IMR-90 (cell line): ENCODE results near the gene AVP. TPM values are rescaled to one million over a fixed set of nuclear protein-coding genes. Genes with fewer than 3 reads are reported as not detected.

Source experiments
- ATAC-seq: fragments of 200-7000 bp; cut with Tn5 transposase; 2 replicates; pipeline ENCODE4 v1.9.1; 2020; ENCODE audit warnings: low read depth, mild to moderate bottlenecking, moderate library complexity
- BruUV-seq: library from RNA; stranded (reverse); fragments of 400-500 nt; replicated peaks from 2 replicates; lab custom pipeline; 2021; lab: Mats Ljungman, UMichigan
- CTCF ChIA-PET: fragments of 300-600 bp; formaldehyde crosslinking; extraction: SDS; loops from one replicate; lab custom pipeline; 2021; ENCODE audit warnings: antibody characterized with exemption; lab: Yijun Ruan, JAX
- POLR2A ChIA-PET: fragments of 300-600 bp; sonication (Branson Sonifier 250); formaldehyde crosslinking; loops from one replicate; lab custom pipeline; 2022; ENCODE audit warnings: antibody characterized with exemption; ENCODE audit not compliant: unreplicated experiment; lab: Charles Lee
- DNase-seq: peaks from one replicate; pipeline ENCODE4 v3.0.0; 2013
- H2AFZ ChIP-seq: replicated peaks from 2 replicates; pipeline ENCODE3; 2013; ENCODE audit warnings: low read length, mild to moderate bottlenecking; ENCODE audit not compliant: poor library complexity
- H2AK5ac ChIP-seq: 2 replicates; pipeline ENCODE4 v1.6.1; 2013; ENCODE audit warnings: low read depth, low read length, inconsistent platforms
- H2AK9ac ChIP-seq: replicated peaks from 2 replicates; pipeline ENCODE3; 2013; ENCODE audit warnings: mild to moderate bottlenecking, low read depth, low read length, moderate library complexity; ENCODE audit not compliant: poor library complexity
- H2BK120ac ChIP-seq: 2 replicates; pipeline ENCODE4 v1.6.1; 2013; ENCODE audit warnings: low read depth, low read length, inconsistent platforms
- H2BK15ac ChIP-seq: 3 replicates; pipeline ENCODE4 v1.6.1; 2013; ENCODE audit warnings: low read depth, low read length, inconsistent platforms
- H2BK20ac ChIP-seq: 2 replicates; pipeline ENCODE4 v1.6.1; 2013; ENCODE audit warnings: low read depth, mild to moderate bottlenecking, inconsistent platforms, low read length, moderate library complexity
- H2BK5ac ChIP-seq: 2 replicates; pipeline ENCODE4 v1.6.1; 2013; ENCODE audit warnings: mild to moderate bottlenecking, low read depth, low read length, inconsistent platforms; ENCODE audit not compliant: poor library complexity, severe bottlenecking
- H3K14ac ChIP-seq: replicated peaks from 2 replicates; pipeline ENCODE4 v1.6.1; 2013; ENCODE audit warnings: low read depth, low read length, inconsistent platforms
- H3K18ac ChIP-seq: 2 replicates; pipeline ENCODE4 v1.6.1; 2013; ENCODE audit warnings: low read depth, low read length, control low read depth
- H3K23ac ChIP-seq: 2 replicates; pipeline ENCODE4 v1.6.1; 2013; ENCODE audit warnings: low read depth, low read length, inconsistent platforms
- H3K27ac ChIP-seq: 2 replicates; pipeline ENCODE4 v1.5.1; 2013; ENCODE audit warnings: mild to moderate bottlenecking, control low read depth, low read length; ENCODE audit not compliant: insufficient read depth
- H3K27me3 ChIP-seq: 2 replicates; pipeline ENCODE4 v1.6.1; 2013; ENCODE audit warnings: low read length; ENCODE audit not compliant: control insufficient read depth, insufficient read depth
- H3K36me3 ChIP-seq: 2 replicates; pipeline ENCODE4 v1.6.1; 2013; ENCODE audit warnings: low read length, mixed read lengths; ENCODE audit not compliant: control insufficient read depth, insufficient read depth
- H3K4ac ChIP-seq: 2 replicates; pipeline ENCODE4 v1.6.1; 2013; ENCODE audit warnings: low read depth, low read length, inconsistent platforms
- H3K4me1 ChIP-seq: 2 replicates; pipeline ENCODE4 v1.6.1; 2013; ENCODE audit warnings: low read length, mixed read lengths; ENCODE audit not compliant: control insufficient read depth, insufficient read depth
- H3K4me2 ChIP-seq: 2 replicates; pipeline ENCODE4 v1.6.1; 2013; ENCODE audit warnings: low read depth, mild to moderate bottlenecking, control low read depth, low read length, moderate library complexity
- H3K4me3 ChIP-seq: 2 replicates; pipeline ENCODE4 v1.5.1; 2013; ENCODE audit warnings: low read depth, mild to moderate bottlenecking, control low read depth, low read length, moderate library complexity; ENCODE audit not compliant: insufficient read depth
- H3K56ac ChIP-seq: 2 replicates; pipeline ENCODE4 v1.6.1; 2013; ENCODE audit warnings: low read length, inconsistent platforms; ENCODE audit not compliant: insufficient read depth; ENCODE audit errors: extremely low read depth
- H3K79me1 ChIP-seq, 2 experiments: 2 replicates each; pipeline ENCODE4 v1.6.1; 2013; ENCODE audit warnings: low read length in 2 of 2, inconsistent platforms in 1 of 2, low read depth in 1 of 2
- H3K9ac ChIP-seq: 2 replicates; pipeline ENCODE4 v1.6.1; 2013; ENCODE audit warnings: low read depth, low read length, control low read depth
- H3K9me1 ChIP-seq: 2 replicates; pipeline ENCODE4 v1.6.1; 2013; ENCODE audit warnings: low read length, inconsistent platforms; ENCODE audit not compliant: insufficient read depth
- H3K9me3 ChIP-seq: 2 replicates; pipeline ENCODE4 v1.6.1; 2013; ENCODE audit warnings: low read length; ENCODE audit not compliant: control insufficient read depth, insufficient read depth
- H4K20me1 ChIP-seq: 2 replicates; pipeline ENCODE4 v1.6.1; 2013; ENCODE audit warnings: low read length, inconsistent platforms; ENCODE audit not compliant: insufficient read depth
- H4K5ac ChIP-seq: 2 replicates; pipeline ENCODE4 v1.6.1; 2013; ENCODE audit warnings: mild to moderate bottlenecking, low read depth, low read length, control low read depth
- H4K8ac ChIP-seq, 2 experiments: 2 replicates each; pipeline ENCODE4 v1.6.1; 2013; ENCODE audit warnings: low read depth in 2 of 2, low read length in 2 of 2, control low read depth in 1 of 2, inconsistent platforms in 1 of 2
- H4K91ac ChIP-seq: 2 replicates; pipeline ENCODE4 v1.6.1; 2013; ENCODE audit warnings: low read depth, low read length, inconsistent platforms; ENCODE audit not compliant: insufficient read depth
- CHD1 ChIP-seq: IDR thresholded peaks from 2 replicates; pipeline ENCODE4 v1.6.1; 2012; ENCODE audit warnings: low read depth, low read length, improper control_type of control experiment
- MAFK ChIP-seq: IDR thresholded peaks from 2 replicates; pipeline ENCODE4 v1.6.1; 2012; ENCODE audit warnings: low read depth, low read length, improper control_type of control experiment
- RCOR1 ChIP-seq: IDR thresholded peaks from 2 replicates; pipeline ENCODE4 v1.6.1; 2012; ENCODE audit warnings: mild to moderate bottlenecking, low read length, improper control_type of control experiment; ENCODE audit not compliant: insufficient replicate concordance
- WGBS, 2 experiments: methylation state at CpG; one replicate each; pipeline versions ENCODE4 v1.1.5 to v1.1.7; 2013; ENCODE audit warnings: missing lambda C conversion rate in 2 of 2; ENCODE audit not compliant: insufficient read length in 1 of 2; ENCODE audit errors: extremely low coverage in 2 of 2; 5-methylcytosine and 5-hydroxymethylcytosine counted together
- dilution Hi-C: fragments of 300-500 bp; cut with HindIII; formaldehyde crosslinking; loops from one replicate; pipeline ENCODE4 v1.14.3; 2018; ENCODE audit warnings: low sequenced_read_pairs; ENCODE audit not compliant: unreplicated experiment
- in situ Hi-C: fragments of 300-500 bp; cut with MboI; formaldehyde crosslinking; loops from 3 replicates; pipeline ENCODE4 v1.14.3; 2019; ENCODE audit warnings: low sequenced_read_pairs, inconsistent platforms, mixed read lengths
- intact Hi-C: fragments of 100-400 bp; cut with micrococcal nuclease; formaldehyde crosslinking; loops from 2 replicates; pipeline ENCODE4 v1.10.0; 2022
- polyA plus RNA-seq, 3 experiments: library from polyadenylated mRNA; depleted of rRNA; stranded (reverse); fragments of >200 nt; gene quantifications; 2 replicates each; pipeline ENCODE4 v1.2.3, GENCODE V29; 2012; ENCODE audit warnings: low replicate concordance in 1 of 3
- total RNA-seq: library from RNA; depleted of rRNA; stranded (reverse); fragments of >200 nt; gene quantifications from 2 replicates; pipeline ENCODE4 v1.2.3, GENCODE V29; 2012
- TF ChIP-seq, protein P1 (sequence below): conservative IDR thresholded peaks from 2 replicates; pipeline ENCODE4 v1.5.1; 2012; ENCODE audit warnings: mild to moderate bottlenecking, low read depth, low read length, improper control_type of control experiment

Gene AVP
- total and polyA plus RNA-seq, 2 of the 4 experiments (the other 2 are of a cell fraction), result not detected

GRCh38 chr20:3047486-3048419 is 36.8 kb downstream of the AVP start:
- Histone ChIP-seq H3K14ac (no peak overlapping the region), H2BK5ac (no peak overlapping the region), H2BK15ac (no peak overlapping the region), H2BK120ac (no peak overlapping the region), H3K9me1 (peaks cover 24% of the 10 kb centered on the region), H3K9me3 (no peaks in the 10 kb centered on the region), H2AK9ac (peak overlapping the region; percentile 62), H4K91ac (no peak overlapping the region), H2BK20ac (no peak overlapping the region), H3K79me1 (peaks cover 10 to 23% of the 10 kb centered on the region in 2 experiments), H3K9ac (no peak overlapping the region), H3K4ac (no peak overlapping the region), H3K36me3 (peaks cover 21% of the 10 kb centered on the region), H2AFZ (no peak overlapping the region), H2AK5ac (no peak overlapping the region), H4K8ac (no peak overlapping the region), H3K4me3 (no peak overlapping the region), H3K4me2 (no peak overlapping the region), H3K18ac (no peak overlapping the region), H3K56ac (no peak overlapping the region), H3K23ac (peak overlapping the region; percentile 75; the same call in 1 of the 2 replicates), H4K5ac (no peak overlapping the region), H3K27me3 (no peaks in the 10 kb centered on the region), H3K27ac (no peak overlapping the region), H4K20me1 (peaks cover 10% of the 10 kb centered on the region), H3K4me1 (peaks cover 6% of the 10 kb centered on the region; the same call in 1 of the 2 replicates)
- BruUV-seq, result no TSS peak
- 96% methylated on average over 4 of the region's 14 CpGs; no CpG with 5 or more reads in 1 of the 2 experiments for WGBS, 2 experiments
- DNase-seq, result no peak
- POLR2A ChIA-PET, result no interaction called here
- intact Hi-C loops (no loop called here), dilution Hi-C loops (no loop called here), in situ Hi-C loops (no loop called here)
- TF ChIP-seq MAFK, result no peak
- TF ChIP-seq, protein P1, sequence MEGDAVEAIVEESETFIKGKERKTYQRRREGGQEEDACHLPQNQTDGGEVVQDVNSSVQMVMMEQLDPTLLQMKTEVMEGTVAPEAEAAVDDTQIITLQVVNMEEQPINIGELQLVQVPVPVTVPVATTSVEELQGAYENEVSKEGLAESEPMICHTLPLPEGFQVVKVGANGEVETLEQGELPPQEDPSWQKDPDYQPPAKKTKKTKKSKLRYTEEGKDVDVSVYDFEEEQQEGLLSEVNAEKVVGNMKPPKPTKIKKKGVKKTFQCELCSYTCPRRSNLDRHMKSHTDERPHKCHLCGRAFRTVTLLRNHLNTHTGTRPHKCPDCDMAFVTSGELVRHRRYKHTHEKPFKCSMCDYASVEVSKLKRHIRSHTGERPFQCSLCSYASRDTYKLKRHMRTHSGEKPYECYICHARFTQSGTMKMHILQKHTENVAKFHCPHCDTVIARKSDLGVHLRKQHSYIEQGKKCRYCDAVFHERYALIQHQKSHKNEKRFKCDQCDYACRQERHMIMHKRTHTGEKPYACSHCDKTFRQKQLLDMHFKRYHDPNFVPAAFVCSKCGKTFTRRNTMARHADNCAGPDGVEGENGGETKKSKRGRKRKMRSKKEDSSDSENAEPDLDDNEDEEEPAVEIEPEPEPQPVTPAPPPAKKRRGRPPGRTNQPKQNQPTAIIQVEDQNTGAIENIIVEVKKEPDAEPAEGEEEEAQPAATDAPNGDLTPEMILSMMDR, result no peak
- TF ChIP-seq RCOR1, result no peak
- no peak for TF ChIP-seq CHD1
- CTCF ChIA-PET, result no interaction called here
- no peak for ATAC-seq
